K562 (cell line): ENCODE results near the gene RGS14. TPM values are rescaled to one million over a fixed set of nuclear protein-coding genes. Genes with fewer than 3 reads are reported as not detected.
A peak's percentile ranks its signal among the peaks of the same experiment; 100 is the strongest.

Experiments used
- ATF7 ChIP-seq: fragments of 450-650 bp; IDR thresholded peaks from 2 replicates; pipeline ENCODE4 v1.7.1; 2014; ENCODE audit warnings: mild to moderate bottlenecking, moderate library complexity
- CREM ChIP-seq: IDR thresholded peaks from 2 replicates; pipeline ENCODE4 v1.6.1; 2014; ENCODE audit warnings: antibody characterized with exemption, low read depth
- CTCF ChIP-seq, 3 experiments: IDR thresholded peaks in 2 of 3; conservative IDR thresholded peaks in 1 of 3; 2 replicates each; pipeline ENCODE4 v1.5.1; 2011 to 2012; ENCODE audit warnings: low read length in 3 of 3, mild to moderate bottlenecking in 3 of 3, control low read depth in 2 of 3, improper control_type of control experiment in 1 of 3, inconsistent platforms in 1 of 3, low read depth in 1 of 3, mixed read lengths in 1 of 3, moderate library complexity in 1 of 3; ENCODE audit not compliant: insufficient read depth in 2 of 3
- ELK1 ChIP-seq: sonication (generic); formaldehyde crosslinking; IDR thresholded peaks from 2 replicates; pipeline ENCODE4 v1.8.1; 2022; ENCODE audit warnings: missing genetic modification reagents
- ETV5 ChIP-seq: sonication (generic); formaldehyde crosslinking; IDR thresholded peaks from 2 replicates; pipeline ENCODE4 v1.4.0; 2020; ENCODE audit warnings: low read depth, mild to moderate bottlenecking, missing genetic modification reagents
- ETV6 ChIP-seq, 3 experiments: fragments of 150-350 bp in 1 of 3; sonication (generic) in 1 of 3; formaldehyde crosslinking in 1 of 3; IDR thresholded peaks; 2 replicates each; pipeline versions ENCODE4 v1.6.1 to v1.8.0; 2014 to 2022; ENCODE audit warnings: borderline replicate concordance in 2 of 3, low read depth in 2 of 3, antibody characterized with exemption in 1 of 3, low read length in 1 of 3, mild to moderate bottlenecking in 1 of 3, missing genetic modification reagents in 1 of 3
- NR1H2 ChIP-seq: sonication (generic); formaldehyde crosslinking; IDR thresholded peaks from 2 replicates; pipeline ENCODE4 v1.4.0; 2020; ENCODE audit warnings: mild to moderate bottlenecking, missing genetic modification reagents
- PTRF ChIP-seq: fragments of 450-650 bp; IDR thresholded peaks from 2 replicates; pipeline ENCODE4 v1.6.1; 2016; ENCODE audit warnings: mild to moderate bottlenecking, missing genetic modification characterization, missing compliant biosample characterization
- RCOR1 ChIP-seq, 2 experiments: IDR thresholded peaks; 2 replicates each; pipeline ENCODE4 v1.6.1; 2012; ENCODE audit warnings: low read depth in 2 of 2, low read length in 2 of 2, borderline replicate concordance in 1 of 2, improper control_type of control experiment in 1 of 2
- RERE ChIP-seq: sonication (generic); formaldehyde crosslinking; IDR thresholded peaks from 2 replicates; pipeline ENCODE4 v1.8.0; 2023; ENCODE audit warnings: missing genetic modification reagents, mild to moderate bottlenecking, borderline replicate concordance
- THRA ChIP-seq: fragments of 450-650 bp; IDR thresholded peaks from 2 replicates; pipeline ENCODE4 v1.6.1; 2017; ENCODE audit warnings: mild to moderate bottlenecking, moderate library complexity
- TOE1 ChIP-seq, 2 experiments: fragments of 450-650 bp in 1 of 2; sonication (generic) in 1 of 2; formaldehyde crosslinking in 1 of 2; IDR thresholded peaks; 2 replicates each; pipeline versions ENCODE4 v1.7.1 to v1.8.0; 2016 to 2022; ENCODE audit warnings: borderline replicate concordance in 2 of 2, mild to moderate bottlenecking in 2 of 2, antibody characterized with exemption in 1 of 2, inconsistent platforms in 1 of 2, low read depth in 1 of 2, missing genetic modification reagents in 1 of 2, moderate library complexity in 1 of 2
- ZNF311 ChIP-seq: fragments of 250-450 bp; sonication (Bioruptor Pico); IDR thresholded peaks from 2 replicates; pipeline ENCODE4 v1.4.0; 2020; ENCODE audit warnings: mild to moderate bottlenecking, moderate library complexity
- ZNF551 ChIP-seq: fragments of 250-450 bp; sonication (Bioruptor Pico); IDR thresholded peaks from 2 replicates; pipeline ENCODE4 v1.5.0; 2021; ENCODE audit warnings: mild to moderate bottlenecking, moderate library complexity
- ZNF785 ChIP-seq: fragments of 250-450 bp; sonication (Bioruptor Pico); IDR thresholded peaks from 2 replicates; pipeline ENCODE4 v1.4.0; 2020; ENCODE audit warnings: mild to moderate bottlenecking
- polyA plus RNA-seq, 8 experiments: library from polyadenylated mRNA; depleted of rRNA in 4 of 8; stranded (reverse) in 5 of 8; unstranded in 3 of 8; fragments of >200 nt; fragmentation: Nextera tagmentation in 2 of 8; fragmentation: Illumina TruSeq in 1 of 8; extraction: Ambion mirVana in 2 of 8; extraction: Trizol in 1 of 8; gene quantifications; 2 replicates each; pipeline versions ENCODE4 v1.2.1 to v1.2.3, GENCODE V29; 2011 to 2014; ENCODE audit warnings: inconsistent platforms in 1 of 8, missing spikeins in 1 of 8
- total RNA-seq, 7 experiments: library from RNA; depleted of rRNA in 6 of 7; stranded (reverse); fragments of >200 nt in 6 of 7; fragmentation: Illumina TruSeq in 2 of 7; extraction: Trizol in 2 of 7; gene quantifications; 2 replicates each; pipeline versions ENCODE4 v1.2.1 to v1.2.3, GENCODE V29; 2011 to 2021; ENCODE audit warnings: low replicate concordance in 1 of 7

Gene RGS14
- total and polyA plus RNA-seq, 9 of the 15 experiments (the other 6 are each of a cell fraction or from before 2014, with no cell fraction given): 0.28 to 75.9 (median 34.5) TPM

DNA sequence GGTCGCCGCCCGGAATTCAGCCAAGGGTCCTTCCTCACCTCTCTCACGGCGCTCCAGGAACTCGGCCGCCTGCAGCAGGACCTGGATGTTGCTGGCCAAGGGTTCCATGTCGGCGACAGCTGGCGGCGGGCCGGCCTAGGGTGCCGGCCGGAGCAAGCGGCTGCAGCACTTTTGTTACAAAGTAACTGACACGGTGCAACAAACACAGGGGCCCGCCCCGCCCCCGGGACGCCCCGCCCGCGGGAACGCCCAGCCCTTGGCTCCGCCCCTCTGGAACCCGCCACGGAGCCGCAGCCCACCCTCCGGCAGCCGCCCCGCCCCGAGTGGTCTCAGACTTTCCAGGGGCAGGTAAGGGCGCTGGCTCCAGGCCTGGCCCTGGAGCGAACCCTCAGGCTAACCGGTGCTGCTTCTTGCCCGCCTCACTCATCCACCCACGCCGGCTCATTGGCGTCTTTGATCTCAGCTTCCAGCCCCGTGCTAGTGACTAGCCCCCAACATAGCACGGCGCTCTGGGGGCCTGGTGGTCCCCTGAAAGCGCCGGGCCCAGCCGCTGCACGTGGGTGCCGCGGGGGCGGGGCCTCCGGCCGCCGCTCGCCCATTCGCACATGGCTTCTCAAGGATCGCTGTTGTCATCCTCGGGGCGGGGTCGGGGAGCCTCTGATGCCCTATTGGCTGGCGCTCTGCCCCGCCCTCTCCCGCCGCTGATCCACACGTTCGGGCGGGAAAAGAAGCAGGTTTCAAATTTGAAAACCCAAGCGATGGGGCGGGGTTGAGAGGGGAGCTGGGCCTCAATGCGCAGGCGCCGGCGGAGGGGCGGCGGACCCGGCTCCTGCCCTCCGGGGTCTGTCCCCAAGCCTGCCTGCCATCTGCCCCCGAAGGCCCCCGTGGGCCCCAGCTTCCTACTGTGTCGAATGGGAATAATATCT lies 45.7 kb upstream of the RGS14 start, which contains the start of gene MXD3 (continued):
- TF ChIP-seq THRA: no peak
- no peak for TF ChIP-seq NR1H2 (CRISPR knock-in tag)
- no peak for TF ChIP-seq ETV5
- TF ChIP-seq RERE (CRISPR knock-in tag): no peak
- peak; percentile 92 for TF ChIP-seq ATF7
- TF ChIP-seq ZNF551 (CRISPR knock-in tag): no peak
- no peak for TF ChIP-seq CTCF (IDR thresholded peaks at IDR 0.05 in 2 of 3, conservative IDR thresholded peaks at IDR 0.05 in 1 of 3; ENCODE audit: insufficient read depth in 2 of 3, low read depth in 1 of 3, low read length in 3 of 3)
- no peak for TF ChIP-seq ZNF785 (CRISPR knock-in tag)
- TF ChIP-seq TOE1 (IDR thresholded peaks at IDR 0.05; ENCODE audit: borderline replicate concordance): no peak; the same call in 1 of the 2 replicates
- TF ChIP-seq TOE1 (CRISPR knock-in tag; IDR thresholded peaks at IDR 0.05; ENCODE audit: borderline replicate concordance, low read depth): no peak
- no peak for TF ChIP-seq RCOR1 (IDR thresholded peaks at IDR 0.05; ENCODE audit: borderline replicate concordance in 1 of 2, low read depth in 2 of 2, low read length in 2 of 2)
- peak; percentile 79 for TF ChIP-seq CREM
- TF ChIP-seq ETV6 (IDR thresholded peaks at IDR 0.05; ENCODE audit: borderline replicate concordance in 1 of 2, low read depth in 2 of 2, low read length in 1 of 2): no peak
- TF ChIP-seq ETV6 (CRISPR knock-in tag; IDR thresholded peaks at IDR 0.05; ENCODE audit: borderline replicate concordance): no peak
- no peak for TF ChIP-seq ELK1 (CRISPR knock-in tag)
- no peak for TF ChIP-seq ZNF311 (CRISPR knock-in tag)
- TF ChIP-seq PTRF (tag): no peak
